ENCODE results near the gene CRTAP.

GRCh38 chr3:33184863-33185262 lies 71.0 kb downstream of the CRTAP start:
- TF ChIP-seq CTCF (IDR thresholded peaks at IDR 0.05) (no peak), ZFX (IDR thresholded peaks at IDR 0.05; ENCODE audit: borderline replicate concordance) (no peak)

Measured in 22Rv1 (cell line).